ENCODE results near the gene TMCC2.

Gene TMCC2

GRCh38 chr1:205301842-205302588, 74.3 kb downstream of the TMCC2 start:
- H3K27ac ChIP-seq, result no peak overlapping the region
- H3K36me3 ChIP-seq (ENCODE audit: control insufficient read depth, insufficient read depth, low read length), result no peaks in the 10 kb centered on the region
- no peak overlapping the region for H3K4me3 ChIP-seq (ENCODE audit: low read depth, low read length)
- no peaks in the 10 kb centered on the region for H3K9me3 ChIP-seq (ENCODE audit: control insufficient read depth, low read length)
- no peak for TF ChIP-seq CTCF (IDR thresholded peaks at IDR 0.05)
- H3K4me1 ChIP-seq, result no peaks in the 10 kb centered on the region
- H2AFZ ChIP-seq, result no peak overlapping the region
- no peak overlapping the region for H3K9ac ChIP-seq
- H3K4me2 ChIP-seq (ENCODE audit: low read length), result no peak overlapping the region
- no peaks in the 10 kb centered on the region for H3K79me2 ChIP-seq
- no peaks in the 10 kb centered on the region for H3K27me3 ChIP-seq (ENCODE audit: control insufficient read depth, insufficient read depth, low read length)

- Histone ChIP-seq H3K27me3 (ENCODE audit: control insufficient read depth, insufficient read depth, low read length) (no peaks in the 10 kb centered on the region), H2AFZ (no peak overlapping the region), H3K36me3 (ENCODE audit: control insufficient read depth, insufficient read depth, low read length) (no peaks in the 10 kb centered on the region), H3K9ac (no peak overlapping the region), H3K4me2 (ENCODE audit: low read length) (no peak overlapping the region), H3K9me3 (ENCODE audit: control insufficient read depth, low read length) (no peaks in the 10 kb centered on the region), H3K27ac (no peak overlapping the region), H3K4me1 (no peaks in the 10 kb centered on the region), H3K4me3 (ENCODE audit: low read depth, low read length) (no peak overlapping the region), H3K79me2 (no peaks in the 10 kb centered on the region)
- no peak for TF ChIP-seq CTCF (IDR thresholded peaks at IDR 0.05)
These were observed 75.6 kb downstream of the TMCC2 start for GRCh38 chr1:205303247-205303888.

GRCh38 chr1:205304046-205304694, 76.4 kb downstream of the TMCC2 start:
- no peaks in the 10 kb centered on the region for H3K27me3 ChIP-seq (ENCODE audit: control insufficient read depth, insufficient read depth, low read length)
- peaks cover 4% of the 10 kb centered on the region for H3K79me2 ChIP-seq
- H2AFZ ChIP-seq, result no peak overlapping the region
- TF ChIP-seq CTCF (IDR thresholded peaks at IDR 0.05), result no peak
- no peak overlapping the region for H3K4me3 ChIP-seq (ENCODE audit: low read depth, low read length)
- H3K4me1 ChIP-seq, result no peaks in the 10 kb centered on the region
- H3K27ac ChIP-seq, result no peak overlapping the region
- no peaks in the 10 kb centered on the region for H3K36me3 ChIP-seq (ENCODE audit: control insufficient read depth, insufficient read depth, low read length)
- no peak overlapping the region for H3K4me2 ChIP-seq (ENCODE audit: low read length)
- no peak overlapping the region for H3K9ac ChIP-seq
- no peaks in the 10 kb centered on the region for H3K9me3 ChIP-seq (ENCODE audit: control insufficient read depth, low read length)

- H3K4me3 ChIP-seq (ENCODE audit: low read depth, low read length), result no peak overlapping the region
- no peaks in the 10 kb centered on the region for H3K4me1 ChIP-seq
- no peak overlapping the region for H3K9ac ChIP-seq
- no peak overlapping the region for H2AFZ ChIP-seq
- H3K36me3 ChIP-seq (ENCODE audit: control insufficient read depth, insufficient read depth, low read length), result no peaks in the 10 kb centered on the region
- no peak overlapping the region for H3K27ac ChIP-seq
- TF ChIP-seq CTCF (IDR thresholded peaks at IDR 0.05), result no peak
- H3K79me2 ChIP-seq, result peaks cover 6% of the 10 kb centered on the region
- H3K4me2 ChIP-seq (ENCODE audit: low read length), result no peak overlapping the region
- no peaks in the 10 kb centered on the region for H3K9me3 ChIP-seq (ENCODE audit: control insufficient read depth, low read length)
- no peaks in the 10 kb centered on the region for H3K27me3 ChIP-seq (ENCODE audit: control insufficient read depth, insufficient read depth, low read length)
These were observed 76.9 kb downstream of the TMCC2 start for GRCh38 chr1:205304695-205305070.
